ENCODE measurements around the gene PLA2G2A.

The PLA2G2A gene

GRCh38 chr1:19946971-19947370, 32.4 kb downstream of the PLA2G2A start:
- no peak overlapping the region for H3K27ac ChIP-seq (ENCODE audit: low read depth, low read length, poor library complexity, severe bottlenecking)
- no peaks in the 10 kb centered on the region for H3K4me1 ChIP-seq (ENCODE audit: insufficient read depth, low read length, severe bottlenecking)
- no peaks in the 10 kb centered on the region for H3K27me3 ChIP-seq (ENCODE audit: insufficient read depth, low read length)
- no peaks in the 10 kb centered on the region for H3K79me2 ChIP-seq (ENCODE audit: insufficient read depth, low read length)
- H3F3A ChIP-seq (ENCODE audit: insufficient read depth, low read length), result no peaks in the 10 kb centered on the region
- no peaks in the 10 kb centered on the region for H3K9me2 ChIP-seq (ENCODE audit: low read depth, low read length)
- H4K20me1 ChIP-seq (ENCODE audit: insufficient read depth, low read length), result no peaks in the 10 kb centered on the region
- H3K9me3 ChIP-seq (ENCODE audit: low read length), result no peaks in the 10 kb centered on the region
- H3K9ac ChIP-seq (ENCODE audit: low read length), result no peak overlapping the region
- H3K36me3 ChIP-seq (ENCODE audit: insufficient read depth, low read length), result no peaks in the 10 kb centered on the region
- no peak for TF ChIP-seq EZH2 (IDR thresholded peaks at IDR 0.05; ENCODE audit: borderline replicate concordance, low read length)
- TF ChIP-seq, protein P1, sequence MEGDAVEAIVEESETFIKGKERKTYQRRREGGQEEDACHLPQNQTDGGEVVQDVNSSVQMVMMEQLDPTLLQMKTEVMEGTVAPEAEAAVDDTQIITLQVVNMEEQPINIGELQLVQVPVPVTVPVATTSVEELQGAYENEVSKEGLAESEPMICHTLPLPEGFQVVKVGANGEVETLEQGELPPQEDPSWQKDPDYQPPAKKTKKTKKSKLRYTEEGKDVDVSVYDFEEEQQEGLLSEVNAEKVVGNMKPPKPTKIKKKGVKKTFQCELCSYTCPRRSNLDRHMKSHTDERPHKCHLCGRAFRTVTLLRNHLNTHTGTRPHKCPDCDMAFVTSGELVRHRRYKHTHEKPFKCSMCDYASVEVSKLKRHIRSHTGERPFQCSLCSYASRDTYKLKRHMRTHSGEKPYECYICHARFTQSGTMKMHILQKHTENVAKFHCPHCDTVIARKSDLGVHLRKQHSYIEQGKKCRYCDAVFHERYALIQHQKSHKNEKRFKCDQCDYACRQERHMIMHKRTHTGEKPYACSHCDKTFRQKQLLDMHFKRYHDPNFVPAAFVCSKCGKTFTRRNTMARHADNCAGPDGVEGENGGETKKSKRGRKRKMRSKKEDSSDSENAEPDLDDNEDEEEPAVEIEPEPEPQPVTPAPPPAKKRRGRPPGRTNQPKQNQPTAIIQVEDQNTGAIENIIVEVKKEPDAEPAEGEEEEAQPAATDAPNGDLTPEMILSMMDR (IDR thresholded peaks at IDR 0.05; ENCODE audit: low read length), result no peak
- H2AFZ ChIP-seq (ENCODE audit: low read length), result no peak overlapping the region
- H3K4me3 ChIP-seq (ENCODE audit: low read depth, low read length, poor library complexity, severe bottlenecking), result no peak overlapping the region
- H3K4me2 ChIP-seq (ENCODE audit: low read length), result no peak overlapping the region

DNA sequence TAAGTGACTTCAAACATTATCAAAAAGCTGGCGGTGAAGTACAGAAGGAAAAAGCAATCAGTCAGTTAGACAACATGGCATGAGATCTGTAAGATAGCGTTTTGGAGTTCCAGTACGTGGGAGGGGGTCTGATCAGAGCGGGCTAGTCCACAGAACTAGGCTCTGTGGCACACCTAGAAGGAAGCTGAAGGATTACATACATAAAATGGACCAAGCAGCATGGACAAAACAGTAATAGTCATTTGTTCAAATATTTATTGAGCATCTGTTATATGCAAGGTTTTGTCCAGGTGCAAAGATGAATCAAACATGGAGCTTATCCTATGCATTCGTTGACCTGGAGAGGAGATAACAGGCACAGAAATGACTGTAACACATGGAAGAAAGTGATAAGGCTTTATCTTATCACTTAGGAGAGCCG, 33.1 kb downstream of the PLA2G2A start:
- Histone ChIP-seq H3K4me2 (ENCODE audit: low read length) (no peak overlapping the region), H3F3A (ENCODE audit: insufficient read depth, low read length) (no peaks in the 10 kb centered on the region), H3K36me3 (ENCODE audit: insufficient read depth, low read length) (no peaks in the 10 kb centered on the region), H3K9me3 (ENCODE audit: low read length) (no peaks in the 10 kb centered on the region), H3K4me1 (ENCODE audit: insufficient read depth, low read length, severe bottlenecking) (no peaks in the 10 kb centered on the region), H3K4me3 (ENCODE audit: low read depth, low read length, poor library complexity, severe bottlenecking) (no peak overlapping the region), H3K9me2 (ENCODE audit: low read depth, low read length) (no peaks in the 10 kb centered on the region), H3K9ac (ENCODE audit: low read length) (no peak overlapping the region), H3K27ac (ENCODE audit: low read depth, low read length, poor library complexity, severe bottlenecking) (no peak overlapping the region), H3K79me2 (ENCODE audit: insufficient read depth, low read length) (no peaks in the 10 kb centered on the region), H4K20me1 (ENCODE audit: insufficient read depth, low read length) (no peaks in the 10 kb centered on the region), H3K27me3 (ENCODE audit: insufficient read depth, low read length) (no peaks in the 10 kb centered on the region), H2AFZ (ENCODE audit: low read length) (no peak overlapping the region)
- TF ChIP-seq, protein P1 (IDR thresholded peaks at IDR 0.05; ENCODE audit: low read length), result no peak
- TF ChIP-seq EZH2 (IDR thresholded peaks at IDR 0.05; ENCODE audit: borderline replicate concordance, low read length), result no peak

DNA sequence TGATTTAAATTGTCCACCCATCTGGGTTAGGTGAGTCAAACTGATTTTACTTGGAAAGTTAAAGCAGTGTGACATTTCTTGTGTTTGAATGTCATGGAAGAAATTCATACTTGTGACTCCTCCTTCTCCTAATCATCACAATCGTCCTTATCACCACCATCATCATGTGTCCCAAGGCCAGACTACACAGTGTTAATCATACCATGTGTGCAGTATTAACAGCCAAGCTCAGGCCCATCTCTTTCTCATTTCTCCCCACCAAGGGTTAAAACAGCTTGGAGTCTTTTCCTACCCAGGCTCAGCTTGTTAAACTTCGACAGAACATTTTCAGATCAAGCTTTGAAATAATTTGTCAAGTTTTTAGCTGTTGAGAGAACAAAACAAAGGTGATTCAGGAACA, 33.5 kb downstream of the PLA2G2A start:
- Histone ChIP-seq H3F3A (ENCODE audit: insufficient read depth, low read length) (no peaks in the 10 kb centered on the region), H3K9ac (ENCODE audit: low read length) (no peak overlapping the region), H3K36me3 (ENCODE audit: insufficient read depth, low read length) (no peaks in the 10 kb centered on the region), H3K79me2 (ENCODE audit: insufficient read depth, low read length) (no peaks in the 10 kb centered on the region), H3K4me3 (ENCODE audit: low read depth, low read length, poor library complexity, severe bottlenecking) (no peak overlapping the region), H3K27me3 (ENCODE audit: insufficient read depth, low read length) (no peaks in the 10 kb centered on the region), H3K4me2 (ENCODE audit: low read length) (no peak overlapping the region), H3K9me2 (ENCODE audit: low read depth, low read length) (no peaks in the 10 kb centered on the region), H2AFZ (ENCODE audit: low read length) (no peak overlapping the region), H3K9me3 (ENCODE audit: low read length) (no peaks in the 10 kb centered on the region), H3K27ac (ENCODE audit: low read depth, low read length, poor library complexity, severe bottlenecking) (no peak overlapping the region), H4K20me1 (ENCODE audit: insufficient read depth, low read length) (no peaks in the 10 kb centered on the region), H3K4me1 (ENCODE audit: insufficient read depth, low read length, severe bottlenecking) (no peaks in the 10 kb centered on the region)
- TF ChIP-seq, protein P1 (IDR thresholded peaks at IDR 0.05; ENCODE audit: low read length), result no peak
- no peak for TF ChIP-seq EZH2 (IDR thresholded peaks at IDR 0.05; ENCODE audit: borderline replicate concordance, low read length)

All from OCI-LY1 (cell line).